ENCODE data around the gene SLC9A9.

- TF ChIP-seq POLR2A (IDR thresholded peaks at IDR 0.05) (no peak), CTCF (IDR thresholded peaks at IDR 0.05) (no peak)
Measured at GRCh38 chr3:143298380-143298779, 549.9 kb downstream of the SLC9A9 start.

Measured in thyroid gland (tissue), 4 donors.